HepG2 (cell line): ENCODE measurements around the gene CD4.

ENCODE experiments used
- HIC2 ChIP-seq: sonication (generic); formaldehyde crosslinking; IDR thresholded peaks from 2 replicates; pipeline ENCODE4 v1.9.0; 2022; ENCODE audit warnings: low read depth, missing genetic modification reagents
- JUND ChIP-seq: sonication (generic); formaldehyde crosslinking; IDR thresholded peaks from 2 replicates; pipeline ENCODE4 v1.8.0; 2022; ENCODE audit warnings: mild to moderate bottlenecking, missing genetic modification reagents
- PHB2 ChIP-seq: fragments of 450-650 bp; IDR thresholded peaks from 2 replicates; pipeline ENCODE4 v1.6.1; 2018; ENCODE audit not compliant: partially characterized antibody
- ZNF224 ChIP-seq: sonication (generic); formaldehyde crosslinking; IDR thresholded peaks from 2 replicates; pipeline ENCODE4 v1.5.0; 2020; ENCODE audit warnings: mild to moderate bottlenecking, missing genetic modification reagents
- ZNF44 ChIP-seq: sonication (generic); formaldehyde crosslinking; IDR thresholded peaks from 2 replicates; pipeline ENCODE4 v1.5.1; 2020; ENCODE audit warnings: mild to moderate bottlenecking, missing genetic modification reagents
- TF ChIP-seq, protein P1 (sequence below): sonication (generic); formaldehyde crosslinking; IDR thresholded peaks from 2 replicates; pipeline ENCODE4 v1.5.0; 2020; ENCODE audit warnings: mild to moderate bottlenecking, missing genetic modification reagents, moderate library complexity

DNA sequence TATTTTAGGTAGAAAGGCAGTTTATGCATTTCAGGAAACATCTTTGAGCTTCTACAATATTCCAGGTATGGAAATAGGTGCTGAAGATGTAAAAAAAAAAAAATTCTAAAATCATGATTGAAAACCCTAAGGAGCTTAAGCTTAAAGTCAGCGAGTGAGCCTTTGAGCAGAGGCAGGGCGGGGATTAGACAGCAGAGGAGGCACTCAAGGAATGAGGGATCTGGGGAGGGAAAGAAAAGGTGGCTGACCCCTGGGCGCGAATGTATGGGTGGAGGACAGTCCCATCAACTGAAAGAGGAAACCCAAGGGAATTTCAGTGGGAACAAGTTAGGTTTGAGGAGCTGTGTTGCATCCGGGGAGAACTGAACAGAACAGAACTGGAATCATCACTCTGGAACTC lies 29.6 kb upstream of the CD4 start:
- TF ChIP-seq ZNF44 (no peak), HIC2 (CRISPR knock-in tag) (no peak), ZNF224 (CRISPR knock-in tag) (no peak), JUND (CRISPR knock-in tag) (no peak), PHB2 (no peak)
- TF ChIP-seq, protein P1, sequence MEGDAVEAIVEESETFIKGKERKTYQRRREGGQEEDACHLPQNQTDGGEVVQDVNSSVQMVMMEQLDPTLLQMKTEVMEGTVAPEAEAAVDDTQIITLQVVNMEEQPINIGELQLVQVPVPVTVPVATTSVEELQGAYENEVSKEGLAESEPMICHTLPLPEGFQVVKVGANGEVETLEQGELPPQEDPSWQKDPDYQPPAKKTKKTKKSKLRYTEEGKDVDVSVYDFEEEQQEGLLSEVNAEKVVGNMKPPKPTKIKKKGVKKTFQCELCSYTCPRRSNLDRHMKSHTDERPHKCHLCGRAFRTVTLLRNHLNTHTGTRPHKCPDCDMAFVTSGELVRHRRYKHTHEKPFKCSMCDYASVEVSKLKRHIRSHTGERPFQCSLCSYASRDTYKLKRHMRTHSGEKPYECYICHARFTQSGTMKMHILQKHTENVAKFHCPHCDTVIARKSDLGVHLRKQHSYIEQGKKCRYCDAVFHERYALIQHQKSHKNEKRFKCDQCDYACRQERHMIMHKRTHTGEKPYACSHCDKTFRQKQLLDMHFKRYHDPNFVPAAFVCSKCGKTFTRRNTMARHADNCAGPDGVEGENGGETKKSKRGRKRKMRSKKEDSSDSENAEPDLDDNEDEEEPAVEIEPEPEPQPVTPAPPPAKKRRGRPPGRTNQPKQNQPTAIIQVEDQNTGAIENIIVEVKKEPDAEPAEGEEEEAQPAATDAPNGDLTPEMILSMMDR (CRISPR knock-in tag), result no peak
